SJCRH30 (cell line): Measurements from ENCODE around the gene DNAJC24. TPM values are rescaled to one million over a fixed set of nuclear protein-coding genes. Genes with fewer than 3 reads are reported as not detected.

Experiments used
- DNase-seq, 2 experiments: peaks; one replicate each; pipeline ENCODE4 v3.0.0-alpha.2; 2015 to 2020
- H3K27ac ChIP-seq: fragments of 250-450 bp; sonication (Bioruptor Pico); 2 replicates; pipeline ENCODE4 v1.5.1; 2020; ENCODE audit warnings: mild to moderate bottlenecking, moderate library complexity
- H3K27me3 ChIP-seq: fragments of 250-450 bp; sonication (Bioruptor Pico); 2 replicates; pipeline ENCODE4 v1.5.1; 2020; ENCODE audit warnings: mild to moderate bottlenecking, moderate library complexity
- H3K36me3 ChIP-seq: fragments of 250-450 bp; sonication (Bioruptor Pico); 2 replicates; pipeline ENCODE4 v1.5.1; 2020; ENCODE audit warnings: mild to moderate bottlenecking, moderate library complexity
- H3K4me1 ChIP-seq: fragments of 250-450 bp; sonication (Bioruptor Pico); 2 replicates; pipeline ENCODE4 v1.5.1; 2020; ENCODE audit warnings: mild to moderate bottlenecking, moderate library complexity
- H3K4me3 ChIP-seq: fragments of 250-450 bp; sonication (Bioruptor Pico); 2 replicates; pipeline ENCODE4 v1.5.1; 2020; ENCODE audit warnings: mild to moderate bottlenecking, moderate library complexity
- H3K9me3 ChIP-seq: fragments of 250-450 bp; sonication (Bioruptor Pico); replicated peaks from 2 replicates; pipeline ENCODE4 v1.5.1; 2020; ENCODE audit warnings: mild to moderate bottlenecking, moderate library complexity
- total RNA-seq: library from RNA; depleted of rRNA; stranded (reverse); fragments of >200 nt; shearing (Covaris generic); gene quantifications from 2 replicates; pipeline ENCODE4 v1.2.3, GENCODE V29; 2014

The DNAJC24 gene
- total RNA-seq, 1 experiment from 2014 or later: 19.1 TPM

DNA sequence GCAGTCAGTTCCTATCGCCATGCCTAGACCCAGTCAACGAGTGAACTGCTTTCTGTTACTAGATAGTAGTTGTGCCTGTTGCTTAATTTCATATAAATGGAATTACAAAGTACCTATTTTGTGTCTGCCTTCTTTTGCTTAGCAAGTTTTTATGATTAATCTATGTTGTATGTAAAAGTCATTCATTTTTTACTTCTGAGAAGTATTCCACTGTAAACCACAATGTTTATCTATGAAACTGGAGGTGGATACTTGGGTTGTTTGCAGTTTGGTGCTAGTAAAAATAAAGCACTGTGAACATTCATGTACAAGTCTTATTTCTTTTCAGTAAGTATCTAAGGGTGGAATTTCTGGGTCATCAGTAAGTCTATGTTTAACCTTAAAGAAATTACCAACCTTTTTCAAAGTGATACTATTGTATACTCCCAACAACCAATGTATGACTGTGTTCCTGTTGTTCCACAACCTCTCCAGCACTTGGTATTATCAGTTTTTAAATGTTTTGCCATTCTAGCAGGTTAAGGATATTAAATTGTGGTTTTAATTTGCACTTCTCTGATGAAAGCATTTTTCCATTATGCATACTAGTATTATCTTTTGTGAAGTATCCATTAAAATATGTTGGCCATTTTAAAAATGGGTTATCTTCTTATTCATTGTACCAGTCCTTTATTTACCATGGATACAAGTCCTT lies 68.2 kb downstream of the DNAJC24 start:
- Histone ChIP-seq H3K27ac (peak overlapping the region; percentile 5; the same call in 1 of the 2 replicates), H3K27me3 (no peaks in the 10 kb centered on the region)
- DNase-seq: peak in 1 of 2 experiments; percentile 4

DNA sequence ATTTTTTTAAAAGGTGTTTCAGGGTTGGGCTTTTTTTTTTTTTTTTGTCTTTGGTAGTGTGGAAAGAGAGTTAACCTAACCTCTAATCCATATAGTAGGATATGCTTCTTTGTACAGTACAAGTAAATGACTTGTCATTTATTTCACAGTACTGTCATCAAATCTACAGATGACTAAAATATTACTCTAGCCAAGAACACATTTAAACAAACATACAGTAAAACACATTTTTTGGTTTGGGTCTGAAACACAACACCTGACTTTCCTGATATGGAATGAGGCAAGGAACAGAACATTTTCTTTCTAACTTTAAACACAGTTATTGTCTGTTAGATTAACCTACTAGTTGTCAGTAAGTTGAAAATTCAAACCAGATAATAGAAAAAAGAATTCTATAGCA lies 71.6 kb downstream of the DNAJC24 start:
- H3K9me3 ChIP-seq: no peaks in the 10 kb centered on the region
- H3K36me3 ChIP-seq: no peaks in the 10 kb centered on the region
- no peak overlapping the region for H3K27ac ChIP-seq
- no peaks in the 10 kb centered on the region for H3K27me3 ChIP-seq
- peaks cover 11% of the 10 kb centered on the region for H3K4me1 ChIP-seq
- H3K4me3 ChIP-seq: no peak overlapping the region
- DNase-seq: no peak

More for the DNA sequence above, 68.2 kb downstream of the DNAJC24 start:
- H3K4me1 ChIP-seq: peaks cover 11% of the 10 kb centered on the region
- H3K9me3 ChIP-seq: no peaks in the 10 kb centered on the region
- H3K36me3 ChIP-seq: no peaks in the 10 kb centered on the region
- H3K4me3 ChIP-seq: no peak overlapping the region

GRCh38 chr11:31442086-31442485 lies 72.4 kb downstream of the DNAJC24 start:
- no peak overlapping the region for H3K27ac ChIP-seq
- H3K9me3 ChIP-seq: no peaks in the 10 kb centered on the region
- no peaks in the 10 kb centered on the region for H3K36me3 ChIP-seq
- DNase-seq: peak; percentile 4 to 41
- H3K27me3 ChIP-seq: no peaks in the 10 kb centered on the region
- H3K4me1 ChIP-seq: peaks cover 11% of the 10 kb centered on the region
- no peak overlapping the region for H3K4me3 ChIP-seq

GRCh38 chr11:31443802-31444201 lies 74.1 kb downstream of the DNAJC24 start:
- Histone ChIP-seq H3K4me3 (no peak overlapping the region), H3K27me3 (no peaks in the 10 kb centered on the region), H3K36me3 (no peaks in the 10 kb centered on the region; the same call in 1 of the 2 replicates), H3K4me1 (peaks cover 4% of the 10 kb centered on the region; the same call in 1 of the 2 replicates), H3K27ac (no peak overlapping the region), H3K9me3 (no peaks in the 10 kb centered on the region)
- no peak for DNase-seq

- Histone ChIP-seq H3K36me3 (no peaks in the 10 kb centered on the region; the same call in 1 of the 2 replicates), H3K27ac (no peak overlapping the region), H3K4me1 (peaks cover 4% of the 10 kb centered on the region; the same call in 1 of the 2 replicates), H3K27me3 (no peaks in the 10 kb centered on the region), H3K4me3 (no peak overlapping the region), H3K9me3 (no peaks in the 10 kb centered on the region)
- DNase-seq: no peak
Measured at GRCh38 chr11:31445621-31446020, 76.0 kb downstream of the DNAJC24 start.

DNA sequence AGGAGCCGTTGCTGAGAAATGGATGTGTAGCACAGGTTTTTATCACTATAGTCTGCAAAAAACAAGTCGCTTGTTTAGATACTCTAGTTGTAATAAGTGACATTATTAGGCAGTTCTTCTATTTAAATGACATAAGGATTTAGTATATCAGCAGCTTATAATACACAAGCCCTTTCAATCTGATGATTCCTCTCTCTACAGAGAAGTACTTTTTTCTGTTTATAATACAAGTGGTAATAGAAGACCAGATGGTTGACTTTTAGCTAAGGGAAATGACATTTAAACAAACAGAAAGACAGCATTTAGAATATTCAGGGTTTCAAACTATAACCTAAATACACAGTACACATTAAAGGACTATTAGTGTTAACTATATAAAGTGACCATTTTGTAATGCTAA lies 79.4 kb downstream of the DNAJC24 start:
- no peak for DNase-seq
- Histone ChIP-seq H3K4me1 (no peaks in the 10 kb centered on the region), H3K27ac (no peak overlapping the region)

GRCh38 chr11:31450841-31451240 lies 81.2 kb downstream of the DNAJC24 start:
- Histone ChIP-seq H3K27me3 (no peaks in the 10 kb centered on the region), H3K4me3 (no peak overlapping the region), H3K36me3 (no peaks in the 10 kb centered on the region; the same call in 1 of the 2 replicates), H3K27ac (no peak overlapping the region), H3K4me1 (no peaks in the 10 kb centered on the region), H3K9me3 (no peaks in the 10 kb centered on the region)
- no peak for DNase-seq

More for the DNA sequence above, 79.4 kb downstream of the DNAJC24 start:
- Histone ChIP-seq H3K36me3 (no peaks in the 10 kb centered on the region; the same call in 1 of the 2 replicates), H3K27me3 (no peaks in the 10 kb centered on the region), H3K4me3 (no peak overlapping the region), H3K9me3 (no peaks in the 10 kb centered on the region)

DNA sequence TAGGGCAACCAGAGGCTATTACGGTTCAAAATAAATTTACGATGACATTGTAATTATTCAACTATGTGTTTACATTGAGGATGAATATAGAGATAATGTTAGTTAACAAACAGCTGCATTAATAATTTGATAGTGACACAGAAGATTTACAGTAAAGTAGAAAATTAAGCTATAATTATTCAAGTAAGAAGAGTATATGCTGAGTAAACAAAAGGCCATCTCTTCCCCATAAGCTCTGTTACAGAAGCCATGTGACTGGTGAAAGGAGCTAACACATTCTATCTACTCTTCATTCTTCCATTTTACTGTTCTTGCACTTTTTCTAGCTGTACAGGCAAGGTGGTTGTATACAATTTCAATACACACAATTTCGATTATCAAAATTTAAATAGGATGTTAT lies 85.5 kb downstream of the DNAJC24 start:
- Histone ChIP-seq H3K27me3 (no peaks in the 10 kb centered on the region), H3K4me3 (no peak overlapping the region), H3K9me3 (no peaks in the 10 kb centered on the region), H3K36me3 (no peaks in the 10 kb centered on the region), H3K4me1 (no peaks in the 10 kb centered on the region), H3K27ac (no peak overlapping the region)
- no peak for DNase-seq

DNA sequence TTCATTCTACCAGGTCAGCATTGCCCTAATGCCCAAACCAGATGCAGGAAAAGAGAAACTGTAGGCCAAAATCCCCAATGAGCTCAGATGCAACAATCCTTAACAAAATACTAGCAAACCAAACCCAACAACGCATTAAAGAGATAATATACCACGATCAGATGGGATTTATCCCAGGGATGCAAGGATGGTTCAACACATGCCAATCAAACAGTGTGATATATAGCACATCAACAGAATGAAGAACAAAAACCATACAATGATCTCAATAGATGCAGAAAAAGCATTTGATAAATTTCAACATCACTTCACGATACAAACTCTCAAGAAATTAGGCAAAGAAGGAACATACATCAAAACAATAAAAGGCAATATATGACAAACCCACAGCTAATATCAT lies 94.8 kb downstream of the DNAJC24 start:
- Histone ChIP-seq H3K27ac (no peak overlapping the region), H3K36me3 (0 out of 2 replicates have a peak, but pooled peaks cover 8% of the 10 kb centered on the region), H3K4me3 (no peak overlapping the region), H3K4me1 (no peaks in the 10 kb centered on the region), H3K9me3 (no peaks in the 10 kb centered on the region), H3K27me3 (no peaks in the 10 kb centered on the region)
- no peak for DNase-seq

DNA sequence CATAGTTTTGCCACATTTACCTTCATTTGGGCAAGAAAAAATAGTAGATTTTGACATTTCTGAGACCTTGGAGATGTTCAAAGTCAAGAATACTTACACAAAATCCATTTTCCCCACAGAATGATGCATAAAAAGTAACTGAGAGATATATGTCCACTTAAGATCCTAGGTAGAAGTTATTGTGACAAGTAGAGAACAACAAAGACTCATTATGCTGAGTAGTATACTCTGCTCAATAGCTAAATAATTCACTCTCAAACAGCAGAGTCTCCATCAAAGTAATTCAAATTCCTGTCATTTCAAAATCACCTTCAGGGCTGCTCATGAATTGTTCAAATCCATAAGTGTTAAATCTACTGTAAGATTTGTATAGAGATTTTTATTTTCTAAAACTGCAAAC lies 104.4 kb downstream of the DNAJC24 start:
- no peaks in the 10 kb centered on the region for H3K36me3 ChIP-seq
- no peak for DNase-seq
- H3K9me3 ChIP-seq: no peaks in the 10 kb centered on the region
- H3K27ac ChIP-seq: no peak overlapping the region
- H3K4me3 ChIP-seq: no peak overlapping the region
- no peaks in the 10 kb centered on the region for H3K27me3 ChIP-seq
- no peaks in the 10 kb centered on the region for H3K4me1 ChIP-seq

DNA sequence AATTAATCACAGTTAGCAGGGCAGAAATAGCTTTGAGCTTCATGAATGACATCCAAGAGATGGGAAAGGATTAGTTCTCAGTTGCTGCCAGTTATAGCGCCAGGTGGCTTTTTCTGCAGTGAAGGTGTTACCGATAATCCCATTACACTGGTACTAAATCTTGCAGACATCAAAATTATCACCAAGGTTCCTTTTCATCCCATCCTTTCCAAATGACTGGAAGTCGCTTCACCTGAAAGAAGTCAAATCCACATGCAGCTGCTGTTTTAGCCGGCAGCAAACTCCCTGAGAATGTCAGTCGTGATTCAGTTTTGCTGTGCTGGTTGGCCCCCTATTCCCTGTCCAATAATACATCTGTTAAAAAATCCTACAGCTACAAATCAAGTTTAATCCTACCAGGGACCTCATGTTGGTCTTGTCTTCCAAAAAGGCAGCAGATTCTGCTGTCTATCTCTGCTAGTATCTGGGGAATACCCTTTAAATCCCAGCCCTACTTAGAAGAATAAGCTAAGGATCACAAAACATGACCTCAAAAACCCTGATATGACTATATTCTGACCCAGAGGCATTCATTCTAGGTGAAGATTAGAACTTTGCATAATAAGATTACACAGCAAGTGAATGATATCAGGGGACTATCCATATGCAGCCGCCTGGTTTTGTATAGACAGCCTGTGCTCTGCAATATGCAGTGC lies 108.0 kb downstream of the DNAJC24 start:
- H3K36me3 ChIP-seq: no peaks in the 10 kb centered on the region
- peak in 1 of 2 experiments; percentile 3 for DNase-seq
- no peak overlapping the region for H3K4me3 ChIP-seq
- H3K4me1 ChIP-seq: no peaks in the 10 kb centered on the region
- no peaks in the 10 kb centered on the region for H3K27me3 ChIP-seq
- no peaks in the 10 kb centered on the region for H3K9me3 ChIP-seq
- H3K27ac ChIP-seq: no peak overlapping the region

DNA sequence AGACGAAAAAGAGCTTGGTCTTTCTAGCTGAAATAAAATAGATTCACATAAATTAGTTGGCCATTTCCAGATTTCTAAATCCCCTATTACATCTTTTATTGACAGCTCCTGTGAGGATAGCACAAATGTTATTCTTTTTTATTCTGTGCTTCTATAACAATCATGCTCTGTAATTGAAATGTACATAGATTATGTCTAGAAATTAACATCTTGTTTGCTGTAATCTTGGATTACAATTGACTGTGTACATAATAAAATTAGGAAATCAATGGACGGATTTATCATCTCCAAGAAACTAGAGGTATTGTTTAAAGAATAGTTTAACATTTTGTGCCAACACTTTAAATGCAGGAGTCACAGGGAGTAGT lies 108.5 kb downstream of the DNAJC24 start:
- Histone ChIP-seq H3K27ac (no peak overlapping the region), H3K9me3 (no peaks in the 10 kb centered on the region), H3K4me1 (no peaks in the 10 kb centered on the region), H3K36me3 (no peaks in the 10 kb centered on the region), H3K4me3 (no peak overlapping the region), H3K27me3 (no peaks in the 10 kb centered on the region)
- DNase-seq: no peak

GRCh38 chr11:31479066-31479465 lies 109.4 kb downstream of the DNAJC24 start:
- Histone ChIP-seq H3K4me1 (no peaks in the 10 kb centered on the region), H3K4me3 (no peak overlapping the region), H3K27me3 (no peaks in the 10 kb centered on the region), H3K9me3 (no peaks in the 10 kb centered on the region), H3K36me3 (no peaks in the 10 kb centered on the region), H3K27ac (no peak overlapping the region)
- no peak for DNase-seq

- Histone ChIP-seq H3K27ac (no peak overlapping the region), H3K27me3 (no peaks in the 10 kb centered on the region), H3K9me3 (no peaks in the 10 kb centered on the region), H3K4me3 (no peak overlapping the region), H3K4me1 (no peaks in the 10 kb centered on the region), H3K36me3 (no peaks in the 10 kb centered on the region)
- DNase-seq: no peak
Measured at GRCh38 chr11:31480930-31481329, 111.3 kb downstream of the DNAJC24 start.
